Gastroesophageal sphincter (tissue), 4 donors: ENCODE measurements around the gene CRPPA. TPM values are rescaled to one million over a fixed set of nuclear protein-coding genes. Genes with fewer than 3 reads are reported as not detected.
"Not testable (repeated sequence)": the region's sequence is repeated elsewhere in the genome, so short reads cannot be mapped to it uniquely, and the experiment has no call there.

ENCODE experiments used
- ATAC-seq: fragments of 150-250 bp; one replicate; pipeline ENCODE4 v1.9.1; 2016; ENCODE audit warnings: mild to moderate bottlenecking, moderate library complexity
- H3K27ac ChIP-seq, 4 donors: fragments of 200-600 bp; sonication (generic) in 3 of 4; 1 replicate in 3 of 4; 2 replicates in 1 of 4; pipeline ENCODE4 v1.5.1; 2016 to 2019
- H3K27me3 ChIP-seq: fragments of 200-600 bp; sonication (generic); one replicate; pipeline ENCODE4 v1.5.1; 2019
- H3K36me3 ChIP-seq, 2 donors: fragments of 200-600 bp; sonication (generic); one replicate each; pipeline ENCODE4 v1.5.1; 2019; ENCODE audit warnings: control low read depth in 1 of 2
- H3K4me1 ChIP-seq, 3 donors: fragments of 200-600 bp; sonication (generic); 1 replicate in 2 of 3; 2 replicates in 1 of 3; pipeline ENCODE4 v1.5.1; 2016 to 2019; ENCODE audit warnings: control low read depth in 2 of 3
- H3K4me3 ChIP-seq, 2 donors: fragments of 200-600 bp; sonication (generic); one replicate each; pipeline ENCODE4 v1.5.1; 2019; ENCODE audit warnings: mild to moderate bottlenecking in 1 of 2, moderate library complexity in 1 of 2
- H3K9me3 ChIP-seq, 3 donors: fragments of 200-600 bp; sonication (generic); one replicate each; pipeline ENCODE4 v1.5.1; 2017 to 2019; ENCODE audit warnings: control low read depth in 2 of 3
- CTCF ChIP-seq, 4 experiments: fragments of 200-600 bp in 2 of 4; fragments of 450-650 bp in 2 of 4; sonication (generic) in 1 of 4; IDR thresholded peaks; one replicate each; pipeline ENCODE4 v1.5.1; 2017 to 2019; ENCODE audit warnings: antibody characterized with exemption in 4 of 4, mild to moderate bottlenecking in 2 of 4, moderate library complexity in 2 of 4
- EP300 ChIP-seq: sonication (generic); formaldehyde crosslinking; IDR thresholded peaks from one replicate; pipeline ENCODE4 v1.6.1; 2017; ENCODE audit warnings: antibody characterized with exemption, mild to moderate bottlenecking
- POLR2A ChIP-seq, 2 donors: fragments of 450-650 bp; IDR thresholded peaks; one replicate each; pipeline ENCODE4 v1.6.1; 2017; ENCODE audit warnings: antibody characterized with exemption in 2 of 2, mild to moderate bottlenecking in 2 of 2, moderate library complexity in 1 of 2
- POLR2AphosphoS5 ChIP-seq: sonication (generic); formaldehyde crosslinking; IDR thresholded peaks from one replicate; pipeline ENCODE4 v1.6.1; 2017; ENCODE audit warnings: antibody characterized with exemption
- WGBS, 2 donors: methylation state at CpG; one replicate each; pipeline ENCODE4 v1.1.5; 2018; ENCODE audit warnings: low coverage in 1 of 2; 5-methylcytosine and 5-hydroxymethylcytosine counted together
- total RNA-seq, 4 donors: library from RNA; depleted of rRNA; stranded (reverse); fragments of >200 nt; gene quantifications; one replicate each; pipeline ENCODE4 v1.1.0, GENCODE V29; 2016

The CRPPA gene
- total RNA-seq, 4 donors from 2014 or later, result 1.8 to 4.7 (median 3.7) TPM

DNA sequence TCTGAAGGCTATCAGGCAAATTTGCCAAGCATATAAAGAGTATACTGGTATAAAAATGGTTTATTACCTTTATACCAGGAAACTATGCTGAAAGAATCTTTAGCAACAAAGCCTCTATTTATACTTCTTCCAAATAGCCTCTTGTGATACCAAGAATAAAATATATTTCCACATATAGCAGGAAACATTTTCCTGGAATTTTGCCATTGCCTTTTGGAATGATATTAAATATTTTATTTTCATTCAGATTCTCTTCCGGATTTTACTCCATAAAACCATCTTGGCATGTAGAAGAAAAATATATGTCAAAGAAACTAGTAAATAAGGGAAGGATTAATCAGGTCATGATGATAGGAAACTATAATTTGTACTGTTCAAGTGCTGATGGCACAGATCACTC, 26.5 kb upstream of the CRPPA start:
- 45 to 60% methylated on average over 1 of the region's 1 CpG for WGBS, 2 donors
- Histone ChIP-seq H3K4me3 (no peak overlapping the region), H3K4me1 (no peaks in the 10 kb centered on the region), H3K36me3 (no peaks in the 10 kb centered on the region), H3K27me3 (no peaks in the 10 kb centered on the region), H3K9me3 (no peaks in the 10 kb centered on the region), H3K27ac (no peak overlapping the region)
- TF ChIP-seq CTCF (IDR thresholded peaks at IDR 0.05), result no peak
- TF ChIP-seq EP300, result no peak
- no peak for TF ChIP-seq POLR2AphosphoS5
- TF ChIP-seq POLR2A (IDR thresholded peaks at IDR 0.05), result no peak
- no peak for ATAC-seq

DNA sequence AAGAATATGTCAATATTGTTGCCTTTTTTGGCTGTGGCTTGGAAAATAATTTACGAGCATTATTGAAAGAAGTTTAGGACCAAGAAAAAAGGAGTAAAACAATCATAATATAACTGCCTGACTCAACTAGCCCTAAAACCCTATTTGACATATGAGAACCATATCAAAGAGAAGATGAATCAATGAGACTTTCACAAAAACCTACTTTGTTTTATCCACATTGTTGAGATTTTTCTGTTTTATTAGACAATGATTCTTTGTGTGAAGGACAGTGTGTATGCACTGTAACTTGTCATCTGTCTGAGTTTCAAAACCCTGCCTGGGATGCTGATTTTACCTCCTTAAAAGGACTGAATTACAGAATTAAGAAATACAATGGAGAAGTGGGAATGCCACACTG, 25.2 kb upstream of the CRPPA start:
- Histone ChIP-seq H3K9me3 (no peaks in the 10 kb centered on the region), H3K4me3 (no peak overlapping the region), H3K27me3 (no peaks in the 10 kb centered on the region), H3K4me1 (no peaks in the 10 kb centered on the region), H3K36me3 (no peaks in the 10 kb centered on the region), H3K27ac (no peak overlapping the region)
- ATAC-seq, result no peak
- 100% methylated on average over 1 of the region's 1 CpG for WGBS, 2 donors
- TF ChIP-seq EP300, result no peak
- TF ChIP-seq POLR2AphosphoS5, result no peak
- no peak for TF ChIP-seq POLR2A (IDR thresholded peaks at IDR 0.05)
- TF ChIP-seq CTCF (IDR thresholded peaks at IDR 0.05), result no peak

DNA sequence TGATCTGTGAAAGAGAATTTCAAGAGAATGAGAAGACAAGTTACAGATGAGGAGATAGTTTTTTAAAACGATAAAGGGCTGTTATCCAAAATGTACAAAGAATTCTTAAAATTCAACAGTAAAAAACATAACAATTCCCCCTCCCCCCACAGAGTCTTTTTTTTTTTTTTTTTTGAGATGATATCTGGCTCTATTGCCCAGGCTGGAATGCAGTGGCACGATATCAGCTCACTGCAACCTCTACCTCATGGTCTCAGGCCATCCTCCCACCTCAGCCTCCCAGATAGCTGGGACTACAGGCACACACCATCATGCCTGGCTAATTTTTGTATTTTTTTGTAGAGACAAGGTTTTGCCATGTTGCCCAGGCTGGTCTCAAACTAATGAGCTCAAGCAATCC, 22.5 kb upstream of the CRPPA start:
- WGBS, 2 donors, result 88 to 93% methylated on average over 2 of the region's 2 CpGs
- H3K27me3 ChIP-seq, H3K4me1 ChIP-seq, H3K9me3 ChIP-seq, H3K4me3 ChIP-seq, ATAC-seq, H3K36me3 ChIP-seq, H3K27ac ChIP-seq: not testable (repeated sequence)

DNA sequence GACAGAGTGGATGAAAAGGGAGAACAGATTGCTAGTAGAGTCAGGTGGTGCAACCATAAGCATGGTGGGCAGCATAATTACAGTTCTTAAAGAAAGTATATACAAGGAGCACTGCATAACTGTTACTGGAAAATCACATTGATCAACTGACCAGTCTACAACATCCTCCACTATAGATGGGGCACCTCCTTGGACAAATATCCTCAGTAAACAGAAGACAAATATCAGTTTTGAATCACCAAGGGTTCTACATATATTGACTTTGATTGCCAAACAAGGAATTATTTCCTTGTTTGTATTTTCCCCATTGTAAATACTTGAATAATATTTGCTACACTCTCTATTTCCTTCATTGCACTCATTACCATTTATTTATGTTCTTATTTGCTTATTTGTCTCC, 17.6 kb upstream of the CRPPA start:
- no peak overlapping the region for H3K27ac ChIP-seq
- TF ChIP-seq CTCF (IDR thresholded peaks at IDR 0.05) (no peak), EP300 (no peak), POLR2AphosphoS5 (no peak), POLR2A (IDR thresholded peaks at IDR 0.05) (no peak)
- no peak overlapping the region for H3K4me3 ChIP-seq
- no peaks in the 10 kb centered on the region for H3K27me3 ChIP-seq
- ATAC-seq, result no peak
- no peaks in the 10 kb centered on the region for H3K9me3 ChIP-seq
- peaks cover 0 to 2% (median 0%) of the 10 kb centered on the region in 3 donors for H3K4me1 ChIP-seq
- no peaks in the 10 kb centered on the region for H3K36me3 ChIP-seq

DNA sequence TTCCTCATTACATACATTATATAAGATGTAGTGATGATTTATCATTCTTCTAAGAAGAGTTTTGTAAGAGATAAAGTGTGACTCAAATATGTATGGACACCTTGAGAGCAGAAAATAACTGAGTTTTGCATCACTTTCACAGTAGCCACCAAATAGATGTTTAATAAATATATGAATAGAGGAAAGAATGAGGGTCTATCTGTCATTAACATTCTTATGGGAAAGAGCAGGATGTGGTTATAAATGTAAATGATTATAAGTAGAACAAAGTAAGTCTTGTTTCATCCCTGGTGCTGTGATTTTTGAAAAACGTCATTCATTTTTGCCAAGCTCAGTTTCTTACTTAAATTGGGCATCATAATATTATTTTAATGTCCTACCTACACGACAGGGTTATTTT, 15.0 kb upstream of the CRPPA start:
- 74 to 83% methylated on average over 2 of the region's 2 CpGs for WGBS, 2 donors
- Histone ChIP-seq H3K9me3 (no peaks in the 10 kb centered on the region), H3K27ac (no peak overlapping the region), H3K27me3 (no peaks in the 10 kb centered on the region), H3K36me3 (no peaks in the 10 kb centered on the region), H3K4me3 (no peak overlapping the region), H3K4me1 (peaks cover 0 to 7% (median 0%) of the 10 kb centered on the region in 3 donors)
- no peak for ATAC-seq
- TF ChIP-seq POLR2A (IDR thresholded peaks at IDR 0.05) (no peak), CTCF (IDR thresholded peaks at IDR 0.05) (no peak), EP300 (no peak), POLR2AphosphoS5 (no peak)
